Testis (tissue), 3 donors: ENCODE measurements around the gene EAPP. TPM values are rescaled to one million over a fixed set of nuclear protein-coding genes. Genes with fewer than 3 reads are reported as not detected.

Experiments
- DNase-seq: peaks from one replicate; pipeline ENCODE4 v3.0.0-alpha.2; 2019
- H3K27ac ChIP-seq, 2 donors: fragments of 200-600 bp; sonication (generic); one replicate each; pipeline ENCODE4 v1.5.1; 2019
- H3K27me3 ChIP-seq: fragments of 200-600 bp; sonication (generic); one replicate; pipeline ENCODE4 v1.5.1; 2019
- H3K36me3 ChIP-seq: fragments of 200-600 bp; sonication (generic); one replicate; pipeline ENCODE4 v1.5.1; 2017; ENCODE audit warnings: low read depth; ENCODE audit errors: missing control alignments
- H3K4me1 ChIP-seq: fragments of 200-600 bp; sonication (generic); one replicate; pipeline ENCODE4 v1.5.1; 2019
- H3K4me3 ChIP-seq, 2 donors: fragments of 200-600 bp; sonication (generic); one replicate each; pipeline ENCODE4 v1.5.1; 2017 to 2019
- H3K9me3 ChIP-seq: fragments of 200-600 bp; sonication (generic); one replicate; pipeline ENCODE4 v1.5.1; 2017
- POLR2A ChIP-seq: fragments of 450-650 bp; IDR thresholded peaks from one replicate; pipeline ENCODE4 v1.6.1; 2017; ENCODE audit warnings: antibody characterized with exemption, mild to moderate bottlenecking, moderate library complexity
- WGBS, 2 donors: methylation state at CpG; one replicate each; pipeline ENCODE4 v1.1.5; 2018; 5-methylcytosine and 5-hydroxymethylcytosine counted together
- intact Hi-C: fragments of 100-400 bp; cut with DNase I; formaldehyde crosslinking; loops from one replicate; pipeline ENCODE4 v1.15.1; 2023; ENCODE audit warnings: low total_unique reads
- polyA plus RNA-seq: library from polyadenylated mRNA; stranded (reverse); fragments of 350-450 nt; fragmentation: Illumina TruSeq; extraction: RNeasy Lipid Tissue Mini Kit (QIAGEN cat#74804); gene quantifications from one replicate; pipeline ENCODE4 v1.2.3, GENCODE V29; 2014; ENCODE audit warnings: low read depth, low replicate concordance; ENCODE audit not compliant: insufficient read depth
- total RNA-seq, 2 donors: library from RNA; depleted of rRNA; stranded (reverse); fragments of >200 nt; gene quantifications; one replicate each; pipeline ENCODE4 v1.2.3, GENCODE V29; 2016
- TF ChIP-seq, protein P1 (sequence below), 3 experiments: fragments of 450-650 bp in 2 of 3; fragments of 200-600 bp in 1 of 3; sonication (generic) in 1 of 3; IDR thresholded peaks; one replicate each; pipeline ENCODE4 v1.5.1; 2016 to 2019; ENCODE audit warnings: antibody characterized with exemption in 3 of 3, mild to moderate bottlenecking in 2 of 3, moderate library complexity in 1 of 3

EAPP gene
- total and polyA plus RNA-seq, 3 donors from 2014 or later: 33.1 to 46.9 (median 38.0) TPM

GRCh38 chr14:34502545-34503225, 36.8 kb downstream of the EAPP start:
- WGBS, 2 donors: 51 to 58% methylated on average over 2 of the region's 2 CpGs
- no peaks in the 10 kb centered on the region for H3K9me3 ChIP-seq
- no peaks in the 10 kb centered on the region for H3K4me1 ChIP-seq
- no peak overlapping the region for H3K27ac ChIP-seq
- H3K27me3 ChIP-seq: no peaks in the 10 kb centered on the region
- intact Hi-C loops: no loop called here
- no peak for DNase-seq
- TF ChIP-seq, protein P1, sequence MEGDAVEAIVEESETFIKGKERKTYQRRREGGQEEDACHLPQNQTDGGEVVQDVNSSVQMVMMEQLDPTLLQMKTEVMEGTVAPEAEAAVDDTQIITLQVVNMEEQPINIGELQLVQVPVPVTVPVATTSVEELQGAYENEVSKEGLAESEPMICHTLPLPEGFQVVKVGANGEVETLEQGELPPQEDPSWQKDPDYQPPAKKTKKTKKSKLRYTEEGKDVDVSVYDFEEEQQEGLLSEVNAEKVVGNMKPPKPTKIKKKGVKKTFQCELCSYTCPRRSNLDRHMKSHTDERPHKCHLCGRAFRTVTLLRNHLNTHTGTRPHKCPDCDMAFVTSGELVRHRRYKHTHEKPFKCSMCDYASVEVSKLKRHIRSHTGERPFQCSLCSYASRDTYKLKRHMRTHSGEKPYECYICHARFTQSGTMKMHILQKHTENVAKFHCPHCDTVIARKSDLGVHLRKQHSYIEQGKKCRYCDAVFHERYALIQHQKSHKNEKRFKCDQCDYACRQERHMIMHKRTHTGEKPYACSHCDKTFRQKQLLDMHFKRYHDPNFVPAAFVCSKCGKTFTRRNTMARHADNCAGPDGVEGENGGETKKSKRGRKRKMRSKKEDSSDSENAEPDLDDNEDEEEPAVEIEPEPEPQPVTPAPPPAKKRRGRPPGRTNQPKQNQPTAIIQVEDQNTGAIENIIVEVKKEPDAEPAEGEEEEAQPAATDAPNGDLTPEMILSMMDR (IDR thresholded peaks at IDR 0.05): no peak
- no peak for TF ChIP-seq POLR2A
- no peak overlapping the region for H3K4me3 ChIP-seq
- H3K36me3 ChIP-seq: no peaks in the 10 kb centered on the region

GRCh38 chr14:34502001-34502400, 37.5 kb downstream of the EAPP start:
- Histone ChIP-seq H3K36me3 (no peaks in the 10 kb centered on the region), H3K4me1 (no peaks in the 10 kb centered on the region), H3K27ac (no peak overlapping the region), H3K27me3 (no peaks in the 10 kb centered on the region), H3K9me3 (no peaks in the 10 kb centered on the region), H3K4me3 (no peak overlapping the region)
- TF ChIP-seq, protein P1 (IDR thresholded peaks at IDR 0.05): no peak
- TF ChIP-seq POLR2A: no peak
- 64 to 77% methylated on average over 2 of the region's 2 CpGs for WGBS, 2 donors
- intact Hi-C loops: no loop called here
- no peak for DNase-seq

DNA sequence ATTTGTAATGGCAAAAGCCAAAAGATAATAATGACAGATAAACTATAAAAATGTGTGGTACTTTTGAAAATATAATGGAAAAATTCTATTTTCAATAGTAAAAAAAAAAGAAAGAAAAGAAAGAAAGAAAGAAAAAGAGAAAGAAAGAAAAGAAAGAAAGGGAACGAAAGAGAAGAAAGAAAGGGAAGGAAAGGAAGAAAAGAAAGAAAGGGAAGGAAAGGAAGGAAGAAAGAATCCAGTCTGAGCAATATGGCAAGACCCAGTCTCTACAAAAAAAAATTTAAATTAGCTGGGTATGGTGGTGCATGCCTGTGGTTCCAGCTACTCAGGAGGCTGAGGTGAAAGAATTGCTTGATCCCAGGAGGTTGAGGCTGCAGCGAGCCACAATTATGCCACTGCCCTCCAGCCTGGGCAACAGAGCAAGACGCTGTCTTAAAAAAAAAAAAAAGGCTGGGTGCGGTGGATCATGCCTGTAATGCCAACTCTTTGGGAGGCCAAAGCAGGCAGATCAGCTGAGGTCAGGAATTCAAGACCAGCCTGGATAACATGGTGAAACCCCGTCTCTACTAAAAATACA, 38.4 kb downstream of the EAPP start:
- Histone ChIP-seq H3K36me3 (no peaks in the 10 kb centered on the region), H3K27me3 (no peaks in the 10 kb centered on the region), H3K4me1 (peaks cover 3% of the 10 kb centered on the region), H3K4me3 (no peak overlapping the region), H3K27ac (no peak overlapping the region), H3K9me3 (no peaks in the 10 kb centered on the region)
- WGBS, 2 donors: 85 to 90% methylated on average over 4 to 5 of the region's 5 CpGs
- TF ChIP-seq POLR2A: no peak
- TF ChIP-seq, protein P1 (IDR thresholded peaks at IDR 0.05): no peak
- DNase-seq: no peak
- intact Hi-C loops: no loop called here

GRCh38 chr14:34498684-34499412, 40.7 kb downstream of the EAPP start:
- WGBS, 2 donors: 91% methylated on average over 6 of the region's 6 CpGs
- intact Hi-C loops: no loop called here

More at GRCh38 chr14:34498684-34499412, 40.7 kb downstream of the EAPP start:
- TF ChIP-seq, protein P1 (IDR thresholded peaks at IDR 0.05): peak in 2 of 3 experiments; percentile 27 to 28
- no peak for TF ChIP-seq POLR2A
- peak; percentile 22 for DNase-seq
- Histone ChIP-seq H3K9me3 (no peaks in the 10 kb centered on the region), H3K36me3 (no peaks in the 10 kb centered on the region), H3K4me1 (peaks cover 3% of the 10 kb centered on the region), H3K27ac (no peak overlapping the region), H3K4me3 (no peak overlapping the region), H3K27me3 (no peaks in the 10 kb centered on the region)
